Activated T-helper 1 cell treated with anti-CD3 and anti-CD28 coated beads, Interleukin-12 subunit alpha, Interleukin-12 subunit beta, Interleukin-2, Interleukin-4 antibody, amounts not matched to agents 30 ng/mL and 10 ng/mL and 1 ng/mL, durations not matched to agents 14 hours and 24 hours and 36 hours (primary cell): ENCODE results near the gene ALDH2. TPM values are rescaled to one million over a fixed set of nuclear protein-coding genes. Genes with fewer than 3 reads are reported as not detected.
"Not testable (repeated sequence)": the region's sequence is repeated elsewhere in the genome, so short reads cannot be mapped to it uniquely, and the experiment has no call there.

Source experiments
- DNase-seq: peaks from one replicate; pipeline ENCODE4 v3.0.0; 2021; ENCODE audit warnings: low spot score
- H3K27ac Mint-ChIP-seq: one replicate; pipeline ENCODE4 v1.8.0; 2021; ENCODE audit warnings: mild to moderate bottlenecking, mixed read lengths
- H3K27me3 Mint-ChIP-seq: one replicate; pipeline ENCODE4 v1.8.0; 2022; ENCODE audit warnings: mild to moderate bottlenecking, moderate library complexity, mixed read lengths; ENCODE audit not compliant: insufficient read depth
- H3K36me3 Mint-ChIP-seq: one replicate; pipeline ENCODE4 v1.8.0; 2021; ENCODE audit warnings: low read depth, mixed read lengths
- H3K4me1 Mint-ChIP-seq: one replicate; pipeline ENCODE4 v1.8.0; 2021; ENCODE audit warnings: low read depth, mixed read lengths
- H3K4me3 Mint-ChIP-seq: one replicate; pipeline ENCODE4 v1.8.0; 2021; ENCODE audit warnings: mild to moderate bottlenecking, moderate library complexity, mixed read lengths
- H3K9me3 Mint-ChIP-seq: one replicate; pipeline ENCODE4 v1.8.0; 2021; ENCODE audit warnings: mixed read lengths
- intact Hi-C: fragments of 100-400 bp; cut with micrococcal nuclease; formaldehyde crosslinking; loops from one replicate; pipeline ENCODE4 v1.15.1; 2024
- total RNA-seq: library from RNA; stranded (reverse); gene quantifications from 2 replicates; pipeline ENCODE4 v1.2.3, GENCODE V29; 2022

ALDH2 gene
- total RNA-seq = 0.15 and 0.44 TPM in 2 replicates

- H3K27ac Mint-ChIP-seq = no peak within 1 kb of the TSS
- H3K27me3 Mint-ChIP-seq = peaks cover 30% of the 10 kb centered on the region
- peaks cover 5% of the 10 kb centered on the region for H3K36me3 Mint-ChIP-seq
- peak within 1 kb of the TSS; percentile 70 for H3K4me3 Mint-ChIP-seq
- intact Hi-C loops = no loop called here
- DNase-seq = no peak
- H3K9me3 Mint-ChIP-seq = no peaks in the 10 kb centered on the region
- peaks cover 19% of the 10 kb centered on the region for H3K4me1 Mint-ChIP-seq
Observed at GRCh38 chr12:111766608-111767361, at the start of gene ALDH2. TSS of gene ALDH2 (plus strand) at chr12:111766933. CDS start at chr12:111766983, 50 bp downstream.

- H3K4me1 Mint-ChIP-seq, H3K27me3 Mint-ChIP-seq, intact Hi-C loops, H3K36me3 Mint-ChIP-seq, DNase-seq, H3K27ac Mint-ChIP-seq, H3K4me3 Mint-ChIP-seq, H3K9me3 Mint-ChIP-seq: not testable (repeated sequence)
Observed at GRCh38 chr12:111719316-111719715, 47.4 kb upstream of the ALDH2 start.

- DNase-seq = no peak
- intact Hi-C loops = no loop called here
- Mint-ChIP-seq H3K36me3 (peaks cover 9% of the 10 kb centered on the region), H3K27me3 (no peaks in the 10 kb centered on the region), H3K27ac (no peak overlapping the region), H3K4me3 (no peak overlapping the region), H3K4me1 (no peaks in the 10 kb centered on the region), H3K9me3 (no peaks in the 10 kb centered on the region)
Observed at GRCh38 chr12:111720457-111720856, 46.3 kb upstream of the ALDH2 start.

GRCh38 chr12:111723646-111724360, 42.9 kb upstream of the ALDH2 start:
- intact Hi-C loops, H3K4me1 Mint-ChIP-seq, H3K4me3 Mint-ChIP-seq, H3K9me3 Mint-ChIP-seq, H3K36me3 Mint-ChIP-seq, DNase-seq, H3K27me3 Mint-ChIP-seq, H3K27ac Mint-ChIP-seq: not testable (repeated sequence)

GRCh38 chr12:111728795-111729194, 37.9 kb upstream of the ALDH2 start:
- no peaks in the 10 kb centered on the region for H3K27me3 Mint-ChIP-seq
- intact Hi-C loops = no loop called here
- H3K4me3 Mint-ChIP-seq = no peak overlapping the region
- no peak overlapping the region for H3K27ac Mint-ChIP-seq
- no peaks in the 10 kb centered on the region for H3K9me3 Mint-ChIP-seq
- H3K4me1 Mint-ChIP-seq = no peaks in the 10 kb centered on the region
- peaks cover 7% of the 10 kb centered on the region for H3K36me3 Mint-ChIP-seq
- DNase-seq = no peak

GRCh38 chr12:111730420-111730819, 36.3 kb upstream of the ALDH2 start:
- peaks cover 7% of the 10 kb centered on the region for H3K36me3 Mint-ChIP-seq
- H3K27ac Mint-ChIP-seq = no peak overlapping the region
- no peak overlapping the region for H3K4me3 Mint-ChIP-seq
- no peaks in the 10 kb centered on the region for H3K9me3 Mint-ChIP-seq
- H3K27me3 Mint-ChIP-seq = no peaks in the 10 kb centered on the region
- no peak for DNase-seq
- intact Hi-C loops = no loop called here
- no peaks in the 10 kb centered on the region for H3K4me1 Mint-ChIP-seq

- Mint-ChIP-seq H3K36me3 (peaks cover 7% of the 10 kb centered on the region), H3K4me3 (no peak overlapping the region), H3K27me3 (no peaks in the 10 kb centered on the region), H3K4me1 (no peaks in the 10 kb centered on the region), H3K9me3 (no peaks in the 10 kb centered on the region), H3K27ac (no peak overlapping the region)
- intact Hi-C loops = no loop called here
- no peak for DNase-seq
Observed at GRCh38 chr12:111732786-111733185, 33.9 kb upstream of the ALDH2 start.

- H3K4me1 Mint-ChIP-seq = no peaks in the 10 kb centered on the region
- H3K9me3 Mint-ChIP-seq = no peaks in the 10 kb centered on the region
- no peaks in the 10 kb centered on the region for H3K27me3 Mint-ChIP-seq
- H3K4me3 Mint-ChIP-seq = no peak overlapping the region
- H3K36me3 Mint-ChIP-seq = peaks cover 7% of the 10 kb centered on the region
- no peak for DNase-seq
- intact Hi-C loops = no loop called here
- no peak overlapping the region for H3K27ac Mint-ChIP-seq
Observed at GRCh38 chr12:111733340-111733915, 33.3 kb upstream of the ALDH2 start.

GRCh38 chr12:111739524-111739923, 27.2 kb upstream of the ALDH2 start:
- H3K36me3 Mint-ChIP-seq, H3K27ac Mint-ChIP-seq, intact Hi-C loops, H3K4me1 Mint-ChIP-seq, DNase-seq, H3K27me3 Mint-ChIP-seq, H3K4me3 Mint-ChIP-seq, H3K9me3 Mint-ChIP-seq: not testable (repeated sequence)

GRCh38 chr12:111741235-111741812, 25.4 kb upstream of the ALDH2 start:
- intact Hi-C loops = no loop called here
- DNase-seq = no peak
- H3K27ac Mint-ChIP-seq = no peak overlapping the region
- H3K27me3 Mint-ChIP-seq = no peaks in the 10 kb centered on the region
- H3K4me3 Mint-ChIP-seq = no peak overlapping the region
- H3K36me3 Mint-ChIP-seq = peaks cover 4% of the 10 kb centered on the region
- no peaks in the 10 kb centered on the region for H3K4me1 Mint-ChIP-seq
- no peaks in the 10 kb centered on the region for H3K9me3 Mint-ChIP-seq

GRCh38 chr12:111745211-111745610, 21.5 kb upstream of the ALDH2 start:
- H3K4me3 Mint-ChIP-seq = no peak overlapping the region
- no peak overlapping the region for H3K27ac Mint-ChIP-seq
- peaks cover 4% of the 10 kb centered on the region for H3K36me3 Mint-ChIP-seq
- DNase-seq = no peak
- H3K4me1 Mint-ChIP-seq = no peaks in the 10 kb centered on the region
- H3K27me3 Mint-ChIP-seq = no peaks in the 10 kb centered on the region
- intact Hi-C loops = no loop called here
- H3K9me3 Mint-ChIP-seq = no peaks in the 10 kb centered on the region

- H3K27me3 Mint-ChIP-seq = no peaks in the 10 kb centered on the region
- no peak overlapping the region for H3K27ac Mint-ChIP-seq
- H3K4me3 Mint-ChIP-seq = no peak overlapping the region
- DNase-seq = no peak
- H3K9me3 Mint-ChIP-seq = no peaks in the 10 kb centered on the region
- no peaks in the 10 kb centered on the region for H3K4me1 Mint-ChIP-seq
- H3K36me3 Mint-ChIP-seq = peaks cover 4% of the 10 kb centered on the region
- intact Hi-C loops = no loop called here
Observed at GRCh38 chr12:111747333-111747732, 19.4 kb upstream of the ALDH2 start.

- Mint-ChIP-seq H3K4me3 (no peak overlapping the region), H3K4me1 (no peaks in the 10 kb centered on the region), H3K9me3 (no peaks in the 10 kb centered on the region), H3K27me3 (no peaks in the 10 kb centered on the region), H3K27ac (no peak overlapping the region), H3K36me3 (peaks cover 4% of the 10 kb centered on the region)
- no peak for DNase-seq
- intact Hi-C loops = no loop called here
Observed at GRCh38 chr12:111748151-111748672, 18.5 kb upstream of the ALDH2 start.
